HuH-7.5 (cell line): Measurements from ENCODE around the gene RDH12.
A peak's percentile ranks its signal among the peaks of the same experiment; 100 is the strongest.

Experiments
- DNase-seq: peaks from one replicate; pipeline ENCODE4 v3.0.0; 2011; ENCODE audit warnings: low spot score

Gene RDH12

DNA sequence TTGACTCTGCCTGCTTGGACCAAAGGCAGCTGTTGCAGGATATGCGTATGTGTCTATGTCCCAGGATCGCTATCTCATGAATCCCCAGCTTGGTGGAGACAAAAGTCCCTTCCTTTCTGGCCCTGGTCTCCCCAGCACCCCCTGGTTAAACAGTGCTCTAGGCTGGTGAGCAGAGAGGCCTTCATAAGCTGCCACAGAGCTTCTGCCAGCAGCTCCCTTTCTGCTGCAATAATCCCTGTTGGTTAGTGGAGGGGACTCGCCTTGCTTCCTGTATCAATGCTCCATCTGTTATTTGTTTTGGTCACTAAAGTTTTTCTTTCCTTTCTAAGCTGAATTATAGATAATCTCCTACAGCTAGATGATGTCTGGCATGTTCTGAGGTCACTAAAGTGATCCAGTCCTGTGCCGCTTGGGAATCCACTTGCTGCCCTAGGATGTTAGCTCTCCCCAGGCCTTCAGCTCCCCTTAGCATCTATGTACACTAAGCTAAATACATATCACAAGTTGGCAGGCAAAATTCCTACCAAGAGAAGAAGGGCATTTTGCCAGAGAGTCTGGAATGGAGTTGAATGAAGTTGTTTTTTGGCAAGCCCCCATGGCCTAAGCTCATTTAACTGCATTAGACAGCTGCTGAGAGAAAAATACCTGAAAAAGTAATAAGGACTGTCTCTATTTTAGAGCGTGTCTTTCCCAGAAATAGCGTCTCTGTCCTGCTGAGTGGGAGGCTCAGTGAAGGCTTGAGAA is 47.8 kb downstream of the RDH12 start:
- no peak for DNase-seq

DNA sequence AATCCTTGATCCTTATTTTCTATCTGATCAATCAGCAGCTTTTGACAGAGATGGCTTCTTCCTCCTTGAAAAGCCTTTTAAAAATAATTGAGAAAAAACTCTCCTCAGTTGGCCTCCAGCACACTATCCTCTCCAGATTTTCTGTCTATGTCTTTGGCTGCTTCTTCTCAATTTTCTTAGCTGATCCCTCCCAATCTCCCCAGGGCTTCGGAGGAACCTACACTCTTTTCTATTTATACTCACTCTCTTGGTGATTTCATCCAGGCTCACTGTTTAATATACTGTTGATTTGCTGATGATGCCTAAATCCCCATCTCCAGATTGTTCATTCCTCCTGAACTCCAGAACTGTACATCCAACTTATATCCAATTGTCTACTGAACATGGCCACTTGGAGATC is 54.8 kb downstream of the RDH12 start:
- DNase-seq = no peak

DNA sequence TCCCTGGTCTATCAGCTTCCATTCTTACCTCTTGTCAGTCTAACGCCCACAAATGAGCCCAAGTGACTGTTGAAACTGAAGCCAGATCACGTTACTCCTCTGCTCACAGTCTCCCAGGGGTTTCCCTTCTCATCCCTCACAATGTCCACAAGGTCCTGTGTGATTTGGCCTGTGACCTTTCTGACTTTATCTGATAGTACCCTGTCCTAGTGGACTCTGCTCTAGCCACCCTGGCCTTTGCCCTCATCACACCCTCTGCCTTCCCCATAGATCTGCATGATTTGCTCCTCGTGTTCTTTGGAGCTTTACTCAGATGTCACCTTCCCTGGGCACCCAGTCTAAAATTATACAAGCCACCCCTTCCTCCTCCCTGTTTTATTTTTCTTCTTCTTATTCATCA is 55.5 kb downstream of the RDH12 start:
- DNase-seq = peak; percentile 13

DNA sequence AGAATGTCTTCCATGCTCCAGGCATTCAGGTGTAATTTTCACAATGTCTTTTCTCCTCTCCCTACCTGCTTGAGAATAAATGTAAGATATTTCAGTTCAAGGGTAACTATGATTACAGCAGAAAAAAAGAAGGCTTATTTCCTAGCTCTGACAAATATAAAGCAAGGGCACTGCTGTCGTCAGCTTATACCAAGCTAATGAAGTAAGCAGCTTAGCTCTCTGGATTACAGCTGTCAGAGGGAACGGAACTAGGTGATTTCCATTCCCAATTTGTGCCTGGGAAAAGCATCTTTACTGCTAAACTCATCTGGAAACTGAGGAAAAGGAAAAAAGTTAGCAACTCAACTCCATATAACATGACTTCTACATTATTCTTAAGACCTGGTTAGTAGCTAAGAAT is 58.2 kb downstream of the RDH12 start:
- no peak for DNase-seq

DNA sequence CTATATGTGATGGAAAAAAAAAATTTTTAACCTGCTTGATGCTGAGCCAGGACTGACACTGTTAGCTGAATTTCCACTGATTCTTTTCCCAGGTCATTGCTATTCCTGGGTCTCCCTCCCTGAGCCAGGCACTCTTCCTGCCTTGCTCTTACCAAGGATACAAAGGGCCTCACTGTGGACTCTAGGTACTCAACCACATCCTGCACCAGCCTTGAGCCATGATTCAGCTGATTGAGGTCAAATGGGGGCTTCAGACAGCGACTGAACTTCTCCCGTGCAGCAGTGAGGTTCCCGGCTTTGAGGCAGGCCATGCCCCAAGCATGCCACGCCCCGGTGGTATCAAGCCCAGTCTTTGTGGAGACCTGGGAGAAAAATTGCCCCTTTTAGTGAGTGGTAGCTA is 60.4 kb downstream of the RDH12 start:
- no peak for DNase-seq

- DNase-seq = no peak
These were observed 61.6 kb downstream of the RDH12 start for GRCh38 chr14:67763158-67763822.

GRCh38 chr14:67764496-67764895 is 62.8 kb downstream of the RDH12 start:
- no peak for DNase-seq

GRCh38 chr14:67765192-67765834 is 63.6 kb downstream of the RDH12 start:
- DNase-seq = no peak

GRCh38 chr14:67766035-67766680 is 64.5 kb downstream of the RDH12 start:
- no peak for DNase-seq

DNA sequence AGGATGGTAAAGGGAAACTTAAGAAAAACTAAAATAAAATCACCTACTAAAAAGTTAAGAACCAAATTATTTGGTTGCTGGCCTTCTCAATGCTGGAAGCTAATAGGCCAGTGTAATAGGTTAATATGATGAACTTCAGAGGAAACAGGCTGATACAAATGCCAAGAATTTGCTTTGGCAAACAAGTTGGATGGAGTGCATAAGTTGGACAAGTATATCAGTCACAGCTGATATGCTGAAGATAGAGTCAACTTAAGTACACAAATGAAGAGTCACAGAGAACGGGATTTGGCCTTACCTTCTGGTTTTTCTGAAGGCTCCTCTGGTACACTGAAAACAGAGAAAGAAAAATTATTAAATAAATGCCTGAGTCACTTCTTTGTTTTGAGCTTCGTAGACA is 66.5 kb downstream of the RDH12 start:
- no peak for DNase-seq

- DNase-seq = no peak
These were observed 72.2 kb downstream of the RDH12 start for GRCh38 chr14:67773844-67774377.

DNA sequence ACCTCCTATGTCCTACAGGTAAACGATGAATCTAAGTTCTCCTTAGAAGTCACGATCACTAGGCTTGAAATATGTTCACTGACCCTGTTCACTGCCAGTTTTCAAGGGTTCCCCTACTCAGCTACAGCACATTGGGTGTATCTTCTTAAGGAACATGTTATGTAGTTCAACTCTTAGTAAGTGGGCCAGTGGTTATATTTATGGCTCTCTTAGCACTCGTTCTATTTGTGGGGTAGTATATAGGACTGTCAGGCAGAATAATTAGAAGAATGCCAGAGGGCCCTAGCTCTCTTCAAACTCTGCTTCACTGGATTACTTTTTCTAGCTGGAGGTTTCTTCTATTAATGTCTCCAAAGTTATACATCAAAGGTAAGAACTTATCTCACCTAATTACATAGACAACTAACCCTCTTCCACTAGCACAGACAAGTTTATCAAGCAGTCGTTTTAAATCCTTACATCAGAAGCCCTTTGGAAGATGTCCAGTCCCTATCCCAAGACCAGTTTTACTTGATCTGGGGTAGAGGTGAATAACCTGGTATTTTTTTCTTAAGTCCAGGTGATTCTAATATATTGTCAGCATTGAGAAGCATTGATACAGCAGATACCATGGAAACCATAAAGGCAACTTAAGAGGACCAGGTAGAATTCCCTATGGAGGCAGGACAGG is 75.1 kb downstream of the RDH12 start:
- no peak for DNase-seq

DNA sequence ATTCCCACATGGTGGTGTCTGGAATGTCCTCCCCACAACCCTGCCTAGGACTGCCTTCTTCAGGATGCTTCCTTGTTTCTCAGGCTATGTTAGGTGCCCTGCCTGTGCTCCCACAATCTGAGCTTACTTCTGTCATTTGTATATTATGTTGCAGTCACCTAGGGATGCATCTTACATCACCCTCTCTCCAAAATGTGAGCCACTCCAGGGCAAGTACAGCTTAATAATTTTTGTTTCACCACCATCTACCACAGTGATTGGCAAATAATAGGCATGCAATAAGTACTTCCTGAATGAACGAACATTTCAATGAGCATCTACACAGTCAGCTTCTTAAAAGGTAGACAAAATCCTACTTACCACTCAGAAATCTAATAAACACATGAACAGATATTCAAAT is 77.1 kb downstream of the RDH12 start:
- no peak for DNase-seq

DNA sequence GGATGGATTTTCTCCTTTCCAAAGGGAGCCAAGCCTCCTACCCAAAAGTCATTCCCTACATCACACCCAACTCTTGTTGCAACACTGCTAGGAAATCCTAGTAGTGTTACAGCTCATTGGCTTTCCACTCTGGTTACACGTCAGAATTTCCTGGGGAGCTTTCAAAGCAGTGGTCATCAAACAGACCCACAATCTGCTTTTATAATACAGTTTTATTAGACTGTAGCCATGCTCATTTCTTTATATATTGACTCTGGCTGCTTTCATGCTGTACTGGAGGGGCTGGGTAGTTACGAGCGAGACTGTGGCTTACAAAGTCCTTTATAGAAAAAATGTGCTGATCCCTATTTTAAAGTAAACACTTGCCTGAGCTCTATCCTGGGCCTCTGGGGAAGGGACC is 80.4 kb downstream of the RDH12 start:
- DNase-seq = no peak
